Measurements from ENCODE around the gene LIN54. TPM values are rescaled to one million over a fixed set of nuclear protein-coding genes. Genes with fewer than 3 reads are reported as not detected.
A peak's percentile ranks its signal among the peaks of the same experiment; 100 is the strongest.

The LIN54 gene
- total and polyA plus RNA-seq, 9 of the 15 experiments (the other 6 are each of a cell fraction or from before 2014, with no cell fraction given), result 2.2 to 22.5 (median 15.8) TPM

- TF ChIP-seq SNAPC5 (CRISPR knock-in tag; IDR thresholded peaks at IDR 0.05) (no peak), NBN (IDR thresholded peaks at IDR 0.05; ENCODE audit: low read depth) (peak; percentile 48; the same call in 1 of the 2 replicates), ARID3B (CRISPR knock-in tag; IDR thresholded peaks at IDR 0.05; ENCODE audit: borderline replicate concordance) (no peak), TRIM25 (IDR thresholded peaks at IDR 0.05; ENCODE audit: borderline replicate concordance) (no peak), RFX7 (CRISPR knock-in tag; IDR thresholded peaks at IDR 0.05) (no peak)
Measured at GRCh38 chr4:82901183-82901718, 109.4 kb downstream of the LIN54 start (continued).
